Fibroblast of lung (primary cell): ENCODE data around the gene INHBE.

ENCODE experiments used
- CTCF ChIP-seq, 2 donors: IDR thresholded peaks in 1 of 2; conservative IDR thresholded peaks in 1 of 2; 1 replicate in 1 of 2; 2 replicates in 1 of 2; pipeline ENCODE4 v1.5.1; 2011 to 2012; ENCODE audit warnings: low read length in 2 of 2, control low read depth in 1 of 2, inconsistent platforms in 1 of 2, low read depth in 1 of 2, mild to moderate bottlenecking in 1 of 2
- EZH2 ChIP-seq: IDR thresholded peaks from 2 replicates; pipeline ENCODE4 v1.5.1; 2012; ENCODE audit warnings: low read length, control low read depth, mild to moderate bottlenecking; ENCODE audit errors: missing control alignments

GRCh38 chr12:57452181-57452936, 2.7 kb upstream of the INHBE start:
- no peak for TF ChIP-seq CTCF (conservative IDR thresholded peaks at IDR 0.05 in 1 of 2, IDR thresholded peaks at IDR 0.05 in 1 of 2; ENCODE audit: low read depth in 1 of 2, low read length in 2 of 2)
- TF ChIP-seq EZH2: no peak
